Lower lobe of right lung (tissue), 2 donors: ENCODE data around the gene PER1. TPM values are rescaled to one million over a fixed set of nuclear protein-coding genes. Genes with fewer than 3 reads are reported as not detected.

Experiments used
- ATAC-seq, 2 donors: fragments of 200-7000 bp; cut with Tn5 transposase; one replicate each; pipeline ENCODE4 v1.9.1; 2020 to 2022; ENCODE audit warnings: mild to moderate bottlenecking in 2 of 2, moderate library complexity in 2 of 2
- DNase-seq: peaks from one replicate; pipeline ENCODE4 v3.0.0-alpha.2; 2020
- H3K27ac ChIP-seq: fragments of 200-600 bp; one replicate; pipeline ENCODE4 v1.8.0; 2022
- H3K27me3 ChIP-seq: fragments of 200-600 bp; one replicate; pipeline ENCODE4 v1.8.0; 2022; ENCODE audit warnings: low read depth
- H3K36me3 ChIP-seq: fragments of 200-600 bp; one replicate; pipeline ENCODE4 v1.8.0; 2022; ENCODE audit warnings: mild to moderate bottlenecking
- H3K4me1 ChIP-seq: fragments of 200-600 bp; one replicate; pipeline ENCODE4 v1.8.0; 2022
- H3K4me3 ChIP-seq: fragments of 200-600 bp; one replicate; pipeline ENCODE4 v1.8.0; 2022; ENCODE audit warnings: mild to moderate bottlenecking
- H3K9me3 ChIP-seq: fragments of 200-600 bp; one replicate; pipeline ENCODE4 v1.8.0; 2022
- intact Hi-C: fragments of 100-400 bp; cut with DNase I; formaldehyde crosslinking; loops from one replicate; pipeline ENCODE4 v1.11.0; 2022
- total RNA-seq: library from RNA; stranded (reverse); fragmentation: NEBNext Ultra II Directional; extraction: Animal tissue kit (Norgen Biotek cat#: 25700); gene quantifications from one replicate; pipeline ENCODE4 v1.2.1, GENCODE V29; 2021
- TF ChIP-seq, protein P1 (sequence below): fragments of 200-600 bp; IDR thresholded peaks from one replicate; pipeline ENCODE4 v1.8.0; 2022; ENCODE audit warnings: antibody characterized with exemption, mild to moderate bottlenecking
- donor health status: DM: no; HTN: yes; CAD: no; lungs with severe emphysema.

The PER1 gene
- total RNA-seq, 1 donor from 2014 or later = 252 TPM

DNA sequence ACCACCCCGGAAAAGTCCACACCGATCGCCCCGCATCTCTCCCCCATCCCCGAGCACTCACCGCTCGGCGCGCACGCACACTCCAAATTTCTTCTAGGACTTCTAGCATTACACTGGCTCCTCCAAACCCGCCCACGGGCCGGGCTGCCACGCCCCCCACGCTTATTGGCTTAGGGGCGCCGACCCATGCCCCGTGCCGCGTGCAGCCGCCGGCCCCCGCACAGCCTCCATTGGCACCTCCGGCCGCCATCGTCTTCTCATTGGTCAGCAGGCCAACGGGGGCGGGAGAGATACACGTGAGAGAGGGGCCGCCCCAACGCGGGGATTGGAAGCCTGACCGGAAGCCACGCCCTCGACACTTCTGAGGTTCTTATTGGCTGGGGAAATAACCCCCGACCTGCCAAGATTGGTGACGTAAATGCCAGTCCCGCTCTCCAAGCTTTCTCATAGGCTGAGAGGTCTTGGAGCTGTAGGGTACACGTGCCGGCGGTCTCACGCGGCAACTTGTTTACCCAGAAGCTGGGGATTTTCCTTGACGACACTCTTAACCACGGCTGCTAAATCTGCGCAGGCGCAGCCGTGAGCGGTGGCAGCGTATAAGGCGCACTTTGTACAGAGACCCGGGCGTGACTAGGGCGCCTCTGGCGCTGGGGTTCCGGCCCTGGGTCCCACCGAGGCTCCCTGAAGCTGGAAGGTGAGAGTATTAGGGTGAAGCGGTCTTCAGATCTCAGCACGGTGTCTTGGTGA, 4.2 kb upstream of the PER1 start:
- H3K9me3 ChIP-seq = no peaks in the 10 kb centered on the region
- DNase-seq (peak; percentile 100), ATAC-seq (peak; percentile 71 to 85)
- H3K4me1 ChIP-seq = peaks cover 67% of the 10 kb centered on the region
- peak overlapping the region; percentile 99 for H3K27ac ChIP-seq
- TF ChIP-seq, protein P1, sequence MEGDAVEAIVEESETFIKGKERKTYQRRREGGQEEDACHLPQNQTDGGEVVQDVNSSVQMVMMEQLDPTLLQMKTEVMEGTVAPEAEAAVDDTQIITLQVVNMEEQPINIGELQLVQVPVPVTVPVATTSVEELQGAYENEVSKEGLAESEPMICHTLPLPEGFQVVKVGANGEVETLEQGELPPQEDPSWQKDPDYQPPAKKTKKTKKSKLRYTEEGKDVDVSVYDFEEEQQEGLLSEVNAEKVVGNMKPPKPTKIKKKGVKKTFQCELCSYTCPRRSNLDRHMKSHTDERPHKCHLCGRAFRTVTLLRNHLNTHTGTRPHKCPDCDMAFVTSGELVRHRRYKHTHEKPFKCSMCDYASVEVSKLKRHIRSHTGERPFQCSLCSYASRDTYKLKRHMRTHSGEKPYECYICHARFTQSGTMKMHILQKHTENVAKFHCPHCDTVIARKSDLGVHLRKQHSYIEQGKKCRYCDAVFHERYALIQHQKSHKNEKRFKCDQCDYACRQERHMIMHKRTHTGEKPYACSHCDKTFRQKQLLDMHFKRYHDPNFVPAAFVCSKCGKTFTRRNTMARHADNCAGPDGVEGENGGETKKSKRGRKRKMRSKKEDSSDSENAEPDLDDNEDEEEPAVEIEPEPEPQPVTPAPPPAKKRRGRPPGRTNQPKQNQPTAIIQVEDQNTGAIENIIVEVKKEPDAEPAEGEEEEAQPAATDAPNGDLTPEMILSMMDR = peak; percentile 5
- no peaks in the 10 kb centered on the region for H3K27me3 ChIP-seq
- peaks cover 34% of the 10 kb centered on the region for H3K36me3 ChIP-seq
- intact Hi-C loops = no loop called here
- H3K4me3 ChIP-seq = peak overlapping the region; percentile 73

DNA sequence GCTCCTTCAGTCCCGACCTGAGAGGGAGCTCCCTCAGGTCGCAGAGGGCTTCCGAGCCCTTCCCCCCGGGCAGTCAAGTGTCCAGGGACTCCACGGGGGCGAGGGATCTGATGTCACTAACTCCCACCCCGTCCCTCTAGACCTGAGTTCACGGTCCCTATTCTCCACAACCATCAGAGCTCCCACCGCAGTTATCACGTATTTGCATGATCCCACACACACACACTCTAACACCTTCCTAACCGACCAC, 3.7 kb upstream of the PER1 start:
- Histone ChIP-seq H3K4me1 (peaks cover 67% of the 10 kb centered on the region), H3K9me3 (no peaks in the 10 kb centered on the region), H3K4me3 (peak overlapping the region; percentile 73), H3K27ac (peak overlapping the region; percentile 99), H3K36me3 (peaks cover 30% of the 10 kb centered on the region), H3K27me3 (no peaks in the 10 kb centered on the region)
- ATAC-seq = no peak
- intact Hi-C loops = no loop called here
- TF ChIP-seq, protein P1 = no peak
- no peak for DNase-seq

DNA sequence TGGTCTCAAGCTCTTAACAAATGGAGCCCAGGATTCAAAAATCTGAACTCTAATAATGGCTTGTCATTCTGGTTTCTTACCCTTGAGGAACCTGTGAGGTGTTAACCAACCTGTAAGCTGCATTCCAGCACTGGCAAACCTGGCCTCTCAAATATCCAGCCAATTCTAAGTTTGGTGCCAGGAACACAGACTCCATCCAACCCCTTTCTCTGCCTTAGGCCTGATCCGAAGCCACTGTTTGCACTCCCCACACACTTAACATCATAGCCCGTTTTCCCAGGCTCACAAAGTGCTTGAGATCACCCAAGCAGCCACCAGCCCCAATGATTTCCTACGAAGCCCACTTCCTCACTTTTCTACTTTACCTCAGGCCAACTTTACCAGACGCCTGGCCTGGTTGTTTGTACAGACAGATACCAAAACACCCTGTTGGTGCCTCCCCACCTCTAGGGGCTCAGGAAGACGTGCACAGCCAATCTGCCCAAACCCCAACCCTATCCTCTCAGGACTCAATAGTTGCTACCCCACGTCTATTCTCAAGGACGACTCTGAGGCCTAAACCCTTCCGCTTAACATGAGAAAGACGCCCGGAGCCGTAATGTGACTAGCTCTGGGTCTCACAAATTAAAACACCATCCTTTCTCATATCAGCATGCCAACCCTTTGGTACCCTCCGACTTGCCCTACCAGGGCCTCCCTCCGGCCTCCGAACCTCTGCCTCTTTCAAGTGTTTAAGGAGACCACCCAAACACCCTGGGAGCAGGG, 3.2 kb upstream of the PER1 start:
- Histone ChIP-seq H3K36me3 (peaks cover 31% of the 10 kb centered on the region), H3K27ac (peak overlapping the region; percentile 99), H3K27me3 (no peaks in the 10 kb centered on the region), H3K4me3 (peak overlapping the region; percentile 73), H3K4me1 (peaks cover 67% of the 10 kb centered on the region), H3K9me3 (no peaks in the 10 kb centered on the region)
- ATAC-seq (no peak), DNase-seq (peak; percentile 45)
- intact Hi-C loops = no loop called here
- TF ChIP-seq, protein P1 = no peak

DNA sequence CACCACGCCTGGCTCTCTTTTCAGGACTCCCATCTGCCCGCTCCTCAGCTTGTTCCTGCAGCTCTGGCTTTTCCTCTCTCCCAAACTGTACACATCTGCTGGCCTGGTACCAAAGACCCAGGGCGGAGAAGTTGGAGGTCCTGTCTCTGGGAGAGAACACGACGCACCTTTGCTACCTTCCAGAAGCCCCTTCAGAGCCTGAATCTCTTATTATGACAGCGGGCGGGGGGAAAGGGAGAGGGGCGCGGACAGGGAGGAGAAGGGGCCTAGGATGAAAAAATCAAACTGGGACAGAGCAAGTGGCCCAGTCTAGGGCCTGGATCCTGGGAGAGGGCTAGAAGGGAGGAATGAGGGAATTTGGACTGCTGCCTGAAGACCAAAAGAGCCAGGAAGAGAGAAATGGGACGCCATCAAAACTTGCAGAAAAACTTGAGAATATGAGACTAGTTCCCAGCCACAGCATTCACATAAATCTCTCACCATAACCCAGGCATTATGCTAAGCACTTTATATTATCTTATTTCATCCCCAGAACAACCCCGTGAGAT, 2.5 kb upstream of the PER1 start:
- Histone ChIP-seq H3K4me1 (peaks cover 70% of the 10 kb centered on the region), H3K27me3 (no peaks in the 10 kb centered on the region), H3K9me3 (no peaks in the 10 kb centered on the region), H3K4me3 (peak overlapping the region; percentile 73), H3K36me3 (peaks cover 33% of the 10 kb centered on the region), H3K27ac (peak overlapping the region; percentile 99)
- TF ChIP-seq, protein P1 = no peak
- intact Hi-C loops = no loop called here
- DNase-seq (no peak), ATAC-seq (no peak)

DNA sequence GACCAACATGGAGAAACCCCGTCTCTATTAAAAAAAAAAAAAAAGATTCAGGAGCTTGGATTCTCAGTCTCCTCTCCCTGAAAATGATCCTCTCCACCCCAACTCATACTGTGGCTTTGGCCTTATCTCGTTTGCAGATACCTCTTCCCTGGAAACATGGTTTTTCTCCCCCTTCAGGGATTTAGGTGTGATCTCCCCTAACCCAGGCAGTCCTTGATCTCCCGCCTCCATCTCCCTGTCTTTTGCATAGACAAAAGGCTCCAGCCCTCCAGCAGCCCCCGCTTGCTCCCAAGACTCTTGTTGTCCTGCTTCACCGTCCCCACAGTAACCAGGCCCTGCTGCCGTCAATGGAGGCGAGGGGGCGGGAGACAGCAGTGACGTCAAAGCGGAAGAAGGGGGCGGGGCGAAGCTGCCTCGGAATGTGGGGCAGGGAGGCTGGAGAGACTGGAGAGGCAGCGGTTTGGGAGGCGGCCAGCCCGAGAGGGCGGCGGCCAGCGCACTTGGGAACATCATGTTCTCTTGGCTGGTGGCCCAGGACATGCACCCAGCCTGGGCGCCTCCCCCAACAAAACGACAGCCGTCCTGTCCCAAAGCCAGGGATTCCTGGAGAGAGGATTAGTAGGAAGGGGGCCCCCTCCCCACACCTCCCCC, 1.9 kb upstream of the PER1 start:
- peaks cover 33% of the 10 kb centered on the region for H3K36me3 ChIP-seq
- DNase-seq (peak; percentile 99), ATAC-seq (peak; percentile 57 to 64)
- TF ChIP-seq, protein P1 = no peak
- peak overlapping the region; percentile 99 for H3K27ac ChIP-seq
- H3K9me3 ChIP-seq = no peaks in the 10 kb centered on the region
- H3K4me3 ChIP-seq = peak overlapping the region; percentile 73
- H3K27me3 ChIP-seq = no peaks in the 10 kb centered on the region
- peaks cover 70% of the 10 kb centered on the region for H3K4me1 ChIP-seq
- intact Hi-C loops = no loop called here
